Measurements from ENCODE around the gene YWHAB.

- TF ChIP-seq, protein P1, sequence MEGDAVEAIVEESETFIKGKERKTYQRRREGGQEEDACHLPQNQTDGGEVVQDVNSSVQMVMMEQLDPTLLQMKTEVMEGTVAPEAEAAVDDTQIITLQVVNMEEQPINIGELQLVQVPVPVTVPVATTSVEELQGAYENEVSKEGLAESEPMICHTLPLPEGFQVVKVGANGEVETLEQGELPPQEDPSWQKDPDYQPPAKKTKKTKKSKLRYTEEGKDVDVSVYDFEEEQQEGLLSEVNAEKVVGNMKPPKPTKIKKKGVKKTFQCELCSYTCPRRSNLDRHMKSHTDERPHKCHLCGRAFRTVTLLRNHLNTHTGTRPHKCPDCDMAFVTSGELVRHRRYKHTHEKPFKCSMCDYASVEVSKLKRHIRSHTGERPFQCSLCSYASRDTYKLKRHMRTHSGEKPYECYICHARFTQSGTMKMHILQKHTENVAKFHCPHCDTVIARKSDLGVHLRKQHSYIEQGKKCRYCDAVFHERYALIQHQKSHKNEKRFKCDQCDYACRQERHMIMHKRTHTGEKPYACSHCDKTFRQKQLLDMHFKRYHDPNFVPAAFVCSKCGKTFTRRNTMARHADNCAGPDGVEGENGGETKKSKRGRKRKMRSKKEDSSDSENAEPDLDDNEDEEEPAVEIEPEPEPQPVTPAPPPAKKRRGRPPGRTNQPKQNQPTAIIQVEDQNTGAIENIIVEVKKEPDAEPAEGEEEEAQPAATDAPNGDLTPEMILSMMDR (IDR thresholded peaks at IDR 0.05): no peak
- TF ChIP-seq POLR2A (IDR thresholded peaks at IDR 0.05): no peak
Measured at GRCh38 chr20:44928595-44928994, 43.1 kb downstream of the YWHAB start.

All from testis (tissue), 2 donors.